Mesenchymal stem cell (in vitro differentiated cells and primary cell): ENCODE data around the gene NHEJ1.

Experiments
- DNase-seq: peaks from one replicate; pipeline ENCODE4 v3.0.0-alpha.2; 2013
- H2AFZ ChIP-seq: one replicate; pipeline ENCODE4 v1.6.1; 2013; ENCODE audit warnings: low read depth, mild to moderate bottlenecking, control low read depth, inconsistent platforms, low read length, moderate library complexity
- H2AK5ac ChIP-seq: 2 replicates; pipeline ENCODE4 v1.6.1; 2013; ENCODE audit warnings: low read length, moderate library complexity, mild to moderate bottlenecking, inconsistent platforms; ENCODE audit not compliant: severe bottlenecking
- H2BK120ac ChIP-seq: one replicate; pipeline ENCODE4 v1.6.1; 2013; ENCODE audit warnings: low read depth, mild to moderate bottlenecking, inconsistent platforms, low read length, moderate library complexity
- H2BK12ac ChIP-seq, 2 experiments: one replicate each; pipeline ENCODE4 v1.6.1; 2013; ENCODE audit warnings: inconsistent platforms in 2 of 2, low read length in 2 of 2, mild to moderate bottlenecking in 2 of 2, moderate library complexity in 2 of 2, control low read depth in 1 of 2
- H2BK15ac ChIP-seq: one replicate; pipeline ENCODE4 v1.6.1; 2013; ENCODE audit warnings: mild to moderate bottlenecking, low read depth, inconsistent platforms; ENCODE audit not compliant: poor library complexity, severe bottlenecking
- H2BK5ac ChIP-seq: 2 replicates; pipeline ENCODE4 v1.6.1; 2013; ENCODE audit warnings: low read depth, mild to moderate bottlenecking, low read length, control low read depth, inconsistent platforms; ENCODE audit not compliant: poor library complexity, severe bottlenecking
- H3K14ac ChIP-seq, 2 experiments: one replicate each; pipeline ENCODE4 v1.6.1; 2013; ENCODE audit warnings: inconsistent platforms in 2 of 2, low read length in 2 of 2, control low read depth in 1 of 2, mild to moderate bottlenecking in 1 of 2, moderate library complexity in 1 of 2
- H3K18ac ChIP-seq, 2 experiments: one replicate each; pipeline ENCODE4 v1.6.1; 2013; ENCODE audit warnings: inconsistent platforms in 2 of 2, low read length in 2 of 2, control low read depth in 1 of 2, low read depth in 1 of 2, mild to moderate bottlenecking in 1 of 2
- H3K23ac ChIP-seq, 2 experiments: one replicate each; pipeline ENCODE4 v1.6.1; 2013; ENCODE audit warnings: inconsistent platforms in 2 of 2, low read length in 2 of 2, mild to moderate bottlenecking in 2 of 2, moderate library complexity in 2 of 2, control low read depth in 1 of 2
- H3K27ac ChIP-seq: 2 replicates; pipeline ENCODE4 v1.5.1; 2013; ENCODE audit warnings: mild to moderate bottlenecking, moderate library complexity, low read length, control low read depth, inconsistent platforms; ENCODE audit not compliant: poor library complexity, severe bottlenecking
- H3K27me3 ChIP-seq, 2 experiments: 2 replicates each; pipeline versions ENCODE4 v1.6.1 to v1.7.0; 2013; ENCODE audit warnings: low read length in 2 of 2, mild to moderate bottlenecking in 2 of 2, moderate library complexity in 2 of 2, control low read depth in 1 of 2, inconsistent platforms in 1 of 2; ENCODE audit not compliant: control insufficient read depth in 1 of 2, insufficient read depth in 1 of 2
- H3K36me3 ChIP-seq, 2 experiments: 2 replicates each; pipeline versions ENCODE4 v1.6.1 to v1.7.0; 2013; ENCODE audit warnings: low read length in 2 of 2, control low read depth in 1 of 2, inconsistent platforms in 1 of 2, low read depth in 1 of 2, mild to moderate bottlenecking in 1 of 2; ENCODE audit not compliant: insufficient read depth in 2 of 2, control insufficient read depth in 1 of 2
- H3K4ac ChIP-seq, 2 experiments: one replicate each; pipeline ENCODE4 v1.6.1; 2013; ENCODE audit warnings: inconsistent platforms in 2 of 2, low read length in 2 of 2, mild to moderate bottlenecking in 2 of 2, moderate library complexity in 2 of 2, control low read depth in 1 of 2, low read depth in 1 of 2
- H3K4me1 ChIP-seq: 2 replicates; pipeline ENCODE4 v1.6.1; 2013; ENCODE audit warnings: low read depth, low read length, control low read depth; ENCODE audit not compliant: control insufficient read depth, insufficient read depth
- H3K4me2 ChIP-seq: 2 replicates; pipeline ENCODE4 v1.6.1; 2013; ENCODE audit warnings: low read length, mild to moderate bottlenecking, inconsistent platforms; ENCODE audit not compliant: poor library complexity, severe bottlenecking
- H3K4me3 ChIP-seq, 2 experiments: 2 replicates each; pipeline versions ENCODE4 v1.5.1 to v1.7.0; 2013; ENCODE audit warnings: low read length in 2 of 2, mild to moderate bottlenecking in 2 of 2, control low read depth in 1 of 2, low read depth in 1 of 2; ENCODE audit not compliant: insufficient read depth in 1 of 2
- H3K79me1 ChIP-seq: replicated peaks from 2 replicates; pipeline ENCODE4 v1.6.1; 2013; ENCODE audit warnings: mild to moderate bottlenecking, control low read depth, low read length, inconsistent platforms; ENCODE audit not compliant: poor library complexity, severe bottlenecking
- H3K9ac ChIP-seq: 2 replicates; pipeline ENCODE4 v1.7.0; 2013; ENCODE audit warnings: mild to moderate bottlenecking, low read length, moderate library complexity
- H3K9me3 ChIP-seq: 2 replicates; pipeline ENCODE4 v1.7.0; 2013; ENCODE audit warnings: mild to moderate bottlenecking, low read length; ENCODE audit not compliant: control insufficient read depth
- H4K8ac ChIP-seq: one replicate; pipeline ENCODE4 v1.6.1; 2013; ENCODE audit warnings: inconsistent platforms, mild to moderate bottlenecking, low read length, moderate library complexity
- H4K91ac ChIP-seq: one replicate; pipeline ENCODE4 v1.6.1; 2013; ENCODE audit warnings: mild to moderate bottlenecking, low read length, inconsistent platforms
- WGBS: methylation state at CpG from one replicate; pipeline ENCODE4 v1.1.7; 2013; ENCODE audit warnings: mixed read lengths; 5-methylcytosine and 5-hydroxymethylcytosine counted together

The NHEJ1 gene

DNA sequence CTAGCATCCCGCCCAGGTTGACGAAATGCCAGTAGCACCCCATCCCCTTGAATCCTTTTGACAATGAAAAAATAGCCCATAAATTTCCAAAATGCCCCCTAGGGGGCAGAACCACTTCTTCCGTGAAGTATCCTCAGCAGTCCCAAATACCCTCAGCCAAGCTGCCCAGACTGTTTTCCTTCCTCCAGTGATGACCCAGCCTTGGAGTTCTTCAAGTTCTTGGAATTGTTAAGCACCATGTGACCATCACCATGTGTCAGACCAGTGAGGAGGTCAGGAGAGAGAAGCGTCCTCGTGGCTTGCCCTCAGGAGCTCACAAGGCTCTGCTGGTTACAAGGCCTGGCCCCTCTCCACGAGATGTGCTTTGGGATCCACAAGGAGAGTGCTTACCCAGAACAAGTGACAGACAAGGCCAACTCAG, 10.6 kb upstream of the NHEJ1 start:
- Histone ChIP-seq H3K14ac (no peak overlapping the region), H3K27me3 (no peaks in the 10 kb centered on the region), H3K4me2 (no peak overlapping the region), H3K36me3 (peaks cover 26 to 40% of the 10 kb centered on the region in 2 experiments), H2AFZ (no peak overlapping the region), H2BK120ac (no peak overlapping the region), H3K4me1 (peaks cover 15% of the 10 kb centered on the region), H3K9ac (peak overlapping the region; percentile 76), H2BK12ac (peak overlapping the region in 1 of 2 experiments; percentile 37), H3K79me1 (peaks cover 10% of the 10 kb centered on the region), H3K4ac (no peak overlapping the region), H4K91ac (no peak overlapping the region), H2AK5ac (no peak overlapping the region), H3K9me3 (no peaks in the 10 kb centered on the region), H3K18ac (no peak overlapping the region), H2BK15ac (no peak overlapping the region), H2BK5ac (no peak overlapping the region), H4K8ac (no peak overlapping the region), H3K27ac (no peak overlapping the region), H3K4me3 (no peak overlapping the region), H3K23ac (no peak overlapping the region)
- WGBS: 52% methylated on average over 6 of the region's 6 CpGs
- DNase-seq: peak; percentile 86

GRCh38 chr2:219169930-219170654, 9.5 kb upstream of the NHEJ1 start, which contains the start of gene SLC23A3:
Gene SLC23A3 (minus strand): TSS chr2:219170029. CDS start chr2:219169984, 45 bp downstream.
- H3K36me3 ChIP-seq: peaks cover 27 to 40% of the 10 kb centered on the region in 2 experiments
- H3K18ac ChIP-seq: no peak within 1 kb of the TSS
- H4K91ac ChIP-seq: no peak within 1 kb of the TSS
- no peak within 1 kb of the TSS for H2BK5ac ChIP-seq
- WGBS: 92% methylated on average over 9 of the region's 10 CpGs
- no peak for DNase-seq
- no peaks in the 10 kb centered on the region for H3K9me3 ChIP-seq
- no peak within 1 kb of the TSS for H3K4ac ChIP-seq
- H2BK15ac ChIP-seq: no peak within 1 kb of the TSS
- no peak within 1 kb of the TSS for H2BK120ac ChIP-seq
- no peak within 1 kb of the TSS for H2AFZ ChIP-seq
- peak within 1 kb of the TSS; percentile 59 for H3K9ac ChIP-seq
- no peak within 1 kb of the TSS for H3K4me2 ChIP-seq
- H3K4me1 ChIP-seq: peaks cover 11% of the 10 kb centered on the region
- H3K27ac ChIP-seq: no peak within 1 kb of the TSS
- H3K27me3 ChIP-seq: no peaks in the 10 kb centered on the region
- peaks cover 10% of the 10 kb centered on the region for H3K79me1 ChIP-seq
- no peak within 1 kb of the TSS for H3K4me3 ChIP-seq
- H3K14ac ChIP-seq: no peak within 1 kb of the TSS
- H3K23ac ChIP-seq: no peak within 1 kb of the TSS
- H2AK5ac ChIP-seq: no peak within 1 kb of the TSS
- no peak within 1 kb of the TSS for H2BK12ac ChIP-seq
- H4K8ac ChIP-seq: no peak within 1 kb of the TSS

GRCh38 chr2:219168932-219169331, 8.3 kb upstream of the NHEJ1 start:
- Histone ChIP-seq H3K9ac (no peak overlapping the region), H3K4ac (no peak overlapping the region), H2BK12ac (no peak overlapping the region), H2AFZ (no peak overlapping the region), H3K4me3 (no peak overlapping the region), H3K27ac (no peak overlapping the region), H3K27me3 (no peaks in the 10 kb centered on the region), H2BK5ac (no peak overlapping the region), H3K9me3 (no peaks in the 10 kb centered on the region), H3K36me3 (peaks cover 21 to 28% of the 10 kb centered on the region in 2 experiments), H2AK5ac (no peak overlapping the region), H3K4me2 (no peak overlapping the region), H3K18ac (no peak overlapping the region), H2BK120ac (no peak overlapping the region), H4K8ac (no peak overlapping the region), H3K79me1 (peaks cover 9% of the 10 kb centered on the region), H2BK15ac (no peak overlapping the region), H3K23ac (no peak overlapping the region), H3K4me1 (peaks cover 6% of the 10 kb centered on the region), H4K91ac (no peak overlapping the region), H3K14ac (no peak overlapping the region)
- no peak for DNase-seq

- Histone ChIP-seq H3K27me3 (no peaks in the 10 kb centered on the region), H2AK5ac (no peak overlapping the region), H3K4me3 (no peak overlapping the region), H3K18ac (no peak overlapping the region), H4K8ac (no peak overlapping the region), H3K4me2 (no peak overlapping the region), H3K9ac (no peak overlapping the region), H2BK12ac (no peak overlapping the region), H3K79me1 (peaks cover 6% of the 10 kb centered on the region), H3K4me1 (peaks cover 5% of the 10 kb centered on the region), H3K36me3 (peaks cover 21 to 24% of the 10 kb centered on the region in 2 experiments), H2BK15ac (no peak overlapping the region), H4K91ac (no peak overlapping the region), H3K4ac (no peak overlapping the region), H2AFZ (no peak overlapping the region), H3K14ac (no peak overlapping the region), H3K27ac (no peak overlapping the region), H3K23ac (no peak overlapping the region), H2BK120ac (no peak overlapping the region), H2BK5ac (no peak overlapping the region), H3K9me3 (no peaks in the 10 kb centered on the region)
- WGBS: 87% methylated on average over 3 of the region's 6 CpGs
- no peak for DNase-seq
Observed at GRCh38 chr2:219168526-219168925, 7.9 kb upstream of the NHEJ1 start.
